GM12878 (cell line): ENCODE results near the gene UACA. TPM values are rescaled to one million over a fixed set of nuclear protein-coding genes. Genes with fewer than 3 reads are reported as not detected.

Experiments
- ATAC-seq: fragments of 200-7000 bp; cut with Tn5 transposase; 3 replicates; pipeline ENCODE4 v1.9.1; 2020; ENCODE audit warnings: mild to moderate bottlenecking, moderate library complexity
- BruUV-seq: library from RNA; stranded (reverse); fragments of 400-500 nt; replicated peaks from 2 replicates; lab custom pipeline; 2021; lab: Mats Ljungman, UMichigan
- CTCF ChIA-PET: fragments of 300-600 bp; sonication (Branson Sonifier 250); formaldehyde crosslinking; extraction: SDS; loops from one replicate; lab custom pipeline; 2021; ENCODE audit warnings: inconsistent platforms; lab: Yijun Ruan, JAX
- POLR2A ChIA-PET: fragments of 350-600 bp; formaldehyde crosslinking; extraction: SDS; loops from one replicate; lab custom pipeline; 2021; ENCODE audit warnings: inconsistent platforms; lab: Charles Lee
- RAD21 ChIA-PET: fragments of 300-600 bp; sonication (Branson Sonifier 250); formaldehyde crosslinking; loops from one replicate; lab custom pipeline; 2023; ENCODE audit warnings: antibody characterized with exemption; ENCODE audit not compliant: unreplicated experiment; lab: Charles Lee
- SMC1A ChIA-PET: fragments of 300-600 bp; sonication (Branson Sonifier 250); formaldehyde crosslinking; loops from one replicate; lab custom pipeline; 2023; ENCODE audit not compliant: unreplicated experiment, uncharacterized antibody; lab: Charles Lee
- DNase-seq: peaks from one replicate; pipeline ENCODE4 v3.0.0-alpha.2; 2011; ENCODE audit warnings: low read depth, low spot score
- FAIRE-seq: peaks from 3 replicates; lab custom pipeline; 2011; peaks lifted over from hg19 to GRCh38; lab: Jason Lieb, UNC
- H2AFZ ChIP-seq: 2 replicates; pipeline ENCODE4 v1.6.0; 2011; ENCODE audit warnings: low read depth, low read length, control low read depth; ENCODE audit not compliant: control insufficient read depth
- H3K27ac ChIP-seq: 2 replicates; pipeline ENCODE4 v1.5.1; 2011; ENCODE audit warnings: control low read depth; ENCODE audit not compliant: control insufficient read depth, insufficient read depth
- H3K27me3 ChIP-seq, 2 experiments: replicated peaks in 1 of 2; 2 replicates each; pipeline versions ENCODE4 v1.6.0 to v1.6.1; 2011; ENCODE audit warnings: low read length in 1 of 2; ENCODE audit not compliant: control insufficient read depth in 2 of 2, insufficient read depth in 2 of 2
- H3K36me3 ChIP-seq, 2 experiments: 2 replicates each; pipeline ENCODE4 v1.5.1; 2011; ENCODE audit warnings: low read length in 1 of 2; ENCODE audit not compliant: control insufficient read depth in 2 of 2, insufficient read depth in 2 of 2
- H3K4me1 ChIP-seq: 2 replicates; pipeline ENCODE4 v1.6.1; 2011; ENCODE audit warnings: mild to moderate bottlenecking, low read length, moderate library complexity, mixed read lengths; ENCODE audit not compliant: control insufficient read depth, insufficient read depth
- H3K4me2 ChIP-seq: 2 replicates; pipeline ENCODE4 v1.6.0; 2011; ENCODE audit warnings: control low read depth; ENCODE audit not compliant: control insufficient read depth, insufficient read depth
- H3K4me3 ChIP-seq: fragments of 200-600 bp; sonication (generic); 2 replicates; pipeline ENCODE4 v1.5.1; 2016
- H3K79me2 ChIP-seq: 2 replicates; pipeline ENCODE4 v1.6.0; 2011; ENCODE audit warnings: low read length; ENCODE audit not compliant: control insufficient read depth, insufficient read depth
- H3K9ac ChIP-seq: 2 replicates; pipeline ENCODE4 v1.8.0; 2011; ENCODE audit warnings: low read length, control low read depth, mixed read lengths; ENCODE audit not compliant: control insufficient read depth, insufficient read depth
- H3K9me3 ChIP-seq: replicated peaks from 3 replicates; pipeline ENCODE4 v1.5.1; 2011; ENCODE audit warnings: mild to moderate bottlenecking, low read length; ENCODE audit not compliant: control insufficient read depth, insufficient read depth
- H4K20me1 ChIP-seq: 2 replicates; pipeline ENCODE4 v1.6.0; 2011; ENCODE audit not compliant: control insufficient read depth, insufficient read depth
- E2F8 ChIP-seq: fragments of 450-650 bp; IDR thresholded peaks from 2 replicates; pipeline ENCODE4 v1.6.1; 2018; ENCODE audit warnings: mild to moderate bottlenecking, low read depth, moderate library complexity; ENCODE audit not compliant: partially characterized antibody
- HSF1 ChIP-seq: fragments of 150-350 bp; IDR thresholded peaks from 2 replicates; pipeline ENCODE4 v1.6.1; 2014; ENCODE audit warnings: mild to moderate bottlenecking, low read depth, low read length
- POLR2AphosphoS2 ChIP-seq: IDR thresholded peaks from 2 replicates; pipeline ENCODE4 v1.6.1; 2011; ENCODE audit warnings: low read depth, mild to moderate bottlenecking, low read length, improper control_type of control experiment, moderate library complexity
- RB1 ChIP-seq: fragments of 450-650 bp; formaldehyde crosslinking; IDR thresholded peaks from 2 replicates; pipeline ENCODE4 v1.6.1; 2017; ENCODE audit warnings: mild to moderate bottlenecking, borderline replicate concordance
- SMARCA5 ChIP-seq: fragments of 450-650 bp; IDR thresholded peaks from 2 replicates; pipeline ENCODE4 v1.6.1; 2017; ENCODE audit warnings: mild to moderate bottlenecking
- TBL1XR1 ChIP-seq: IDR thresholded peaks from 2 replicates; pipeline ENCODE4 v1.6.1; 2012; ENCODE audit warnings: low read depth, low read length, improper control_type of control experiment
- WGBS: methylation state at CpG from one replicate; pipeline ENCODE4 v1.1.6; 2016; ENCODE audit warnings: low lambda C conversion rate; ENCODE audit not compliant: insufficient replicate concordance, insufficient coverage; ENCODE audit errors: missing lambda C conversion rate; 5-methylcytosine and 5-hydroxymethylcytosine counted together
- in situ Hi-C: fragments of 300-500 bp; cut with MboI; formaldehyde crosslinking; loops from 9 replicates; pipeline ENCODE4 v1.14.3; 2018; ENCODE audit warnings: mixed read lengths
- intact Hi-C: fragments of 100-400 bp; cut with micrococcal nuclease; formaldehyde crosslinking; loops from one replicate; pipeline ENCODE4 v1.14.2; 2022; ENCODE audit not compliant: unreplicated experiment
- polyA plus RNA-seq, 11 experiments: library from polyadenylated mRNA; depleted of rRNA in 4 of 11; unstranded in 6 of 11; stranded (reverse) in 5 of 11; fragments of >200 nt; fragmentation: Nextera tagmentation in 4 of 11; fragmentation: Illumina TruSeq in 1 of 11; extraction: Ambion mirVana in 4 of 11; extraction: Trizol in 1 of 11; gene quantifications; 1 replicate in 1 of 11; 2 replicates in 10 of 11; pipeline versions ENCODE4 v1.2.1 to v1.2.3, GENCODE V29; 2011 to 2016; ENCODE audit warnings: inconsistent platforms in 2 of 11, missing spikeins in 2 of 11, low read depth in 1 of 11
- total RNA-seq, 4 experiments: library from RNA; depleted of rRNA in 3 of 4; stranded (reverse); fragments of >200 nt in 3 of 4; fragmentation: Illumina TruSeq in 1 of 4; extraction: Trizol in 1 of 4; gene quantifications; 2 replicates each; pipeline versions ENCODE4 v1.2.1 to v1.2.3, GENCODE V29; 2013 to 2021

The UACA gene
- total and polyA plus RNA-seq, 10 of the 15 experiments (the other 5 are each of a cell fraction or from before 2014, with no cell fraction given): 0.30 to 4.0 (median 2.0) TPM

- no peaks in the 10 kb centered on the region for H3K27me3 ChIP-seq
- no peaks in the 10 kb centered on the region for H3K4me1 ChIP-seq
- no peaks in the 10 kb centered on the region for H3K79me2 ChIP-seq
- ChIA-PET CTCF (no interaction called here), RAD21 (no interaction called here), SMC1A (no interaction called here), POLR2A (no interaction called here)
- no peak for FAIRE-seq
- no peaks in the 10 kb centered on the region for H4K20me1 ChIP-seq
- no peaks in the 10 kb centered on the region; the same call in 2 of the 3 replicates for H3K9me3 ChIP-seq
- in situ Hi-C loops: loop anchor here (10.0 kb wide), 1 partner anchor 1254 kb away; no protein-coding TSS in a partner anchor
- H3K9ac ChIP-seq: no peak overlapping the region
- H3K36me3 ChIP-seq: no peaks in the 10 kb centered on the region
- no peak for ATAC-seq
- no peak overlapping the region for H3K27ac ChIP-seq
- intact Hi-C loops: loop anchor here (10.0 kb wide), 3 partner anchors 54 to 1254 kb away; no protein-coding TSS in a partner anchor
- 73% methylated on average over 5 of the region's 5 CpGs for WGBS
- no peak overlapping the region for H3K4me3 ChIP-seq
- TF ChIP-seq POLR2AphosphoS2 (no peak), TBL1XR1 (no peak), E2F8 (no peak), HSF1 (no peak), SMARCA5 (no peak), RB1 (no peak)
- no peak overlapping the region for H2AFZ ChIP-seq
- no peak for DNase-seq
- no peak overlapping the region for H3K4me2 ChIP-seq
- BruUV-seq: no TSS peak
These were observed 34.2 kb downstream of the UACA start for GRCh38 chr15:70729164-70729563.
